Neuron (in vitro differentiated cells): ENCODE measurements around the gene PPFIA3.
A peak's percentile ranks its signal among the peaks of the same experiment; 100 is the strongest.
"Not testable (repeated sequence)": the region's sequence is repeated elsewhere in the genome, so short reads cannot be mapped to it uniquely, and the experiment has no call there.

Experiments used
- H2AFZ ChIP-seq: one replicate; pipeline ENCODE4 v1.6.1; 2013; ENCODE audit warnings: low read depth, mild to moderate bottlenecking, inconsistent platforms, low read length, moderate library complexity
- H3K27me3 ChIP-seq: one replicate; pipeline ENCODE4 v1.6.1; 2013; ENCODE audit warnings: low read length; ENCODE audit not compliant: insufficient read depth
- H3K36me3 ChIP-seq: one replicate; pipeline ENCODE4 v1.6.1; 2013; ENCODE audit warnings: low read length; ENCODE audit not compliant: insufficient read depth
- H3K4me1 ChIP-seq: one replicate; pipeline ENCODE4 v1.6.1; 2013; ENCODE audit warnings: low read length; ENCODE audit not compliant: insufficient read depth
- H3K4me3 ChIP-seq: 2 replicates; pipeline ENCODE4 v1.5.1; 2013; ENCODE audit warnings: mild to moderate bottlenecking, low read length, moderate library complexity
- H3K9me3 ChIP-seq: one replicate; pipeline ENCODE4 v1.6.1; 2013; ENCODE audit warnings: low read length

The PPFIA3 gene

DNA sequence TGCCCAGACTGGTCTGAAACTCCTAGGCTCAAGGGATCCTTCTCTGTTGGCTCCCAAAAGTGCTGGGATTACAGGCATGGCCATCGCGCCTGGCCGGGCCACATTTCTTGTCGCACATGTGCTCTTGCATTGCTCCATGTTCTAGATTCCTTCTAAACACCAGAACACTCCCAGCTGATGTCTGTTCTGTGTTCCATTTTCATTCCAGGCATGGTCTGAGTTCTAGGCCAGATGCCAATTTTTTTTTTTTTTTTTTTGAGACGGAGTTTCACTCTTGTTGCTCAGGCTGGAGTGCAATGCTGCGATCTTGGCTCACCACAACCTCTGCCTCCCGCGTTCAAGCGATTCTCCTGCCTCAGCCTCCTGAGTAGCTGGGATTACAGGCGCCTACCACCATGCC, 2.5 kb downstream of the PPFIA3 start:
- peaks cover 10% of the 10 kb centered on the region for H3K4me1 ChIP-seq
- not testable (repeated sequence) for H3K4me3 ChIP-seq, H2AFZ ChIP-seq, H3K9me3 ChIP-seq, H3K36me3 ChIP-seq
- peaks cover 13% of the 10 kb centered on the region for H3K27me3 ChIP-seq

DNA sequence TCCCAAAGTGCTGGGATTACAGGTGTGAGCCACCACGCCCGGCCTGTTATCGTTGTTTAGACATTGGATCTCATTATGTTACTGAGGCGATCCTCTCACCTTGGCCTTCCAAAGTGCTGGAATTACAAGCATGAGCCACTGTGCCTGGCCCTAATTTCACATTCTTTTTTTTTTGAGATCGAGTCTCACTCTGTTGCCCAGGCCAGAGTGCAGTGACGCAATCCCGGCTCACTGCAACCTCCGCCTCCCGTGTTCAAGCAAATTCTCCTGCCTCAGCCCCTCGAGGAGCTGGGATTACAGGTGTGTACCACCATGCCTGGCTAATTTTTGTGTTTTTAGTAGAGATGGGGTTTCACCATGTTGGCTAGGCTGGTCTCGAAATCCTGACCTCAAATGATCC, 3.9 kb downstream of the PPFIA3 start:
- H3K4me3 ChIP-seq, H3K9me3 ChIP-seq, H3K4me1 ChIP-seq, H2AFZ ChIP-seq, H3K36me3 ChIP-seq: not testable (repeated sequence)
- H3K27me3 ChIP-seq, result peaks cover 13% of the 10 kb centered on the region

DNA sequence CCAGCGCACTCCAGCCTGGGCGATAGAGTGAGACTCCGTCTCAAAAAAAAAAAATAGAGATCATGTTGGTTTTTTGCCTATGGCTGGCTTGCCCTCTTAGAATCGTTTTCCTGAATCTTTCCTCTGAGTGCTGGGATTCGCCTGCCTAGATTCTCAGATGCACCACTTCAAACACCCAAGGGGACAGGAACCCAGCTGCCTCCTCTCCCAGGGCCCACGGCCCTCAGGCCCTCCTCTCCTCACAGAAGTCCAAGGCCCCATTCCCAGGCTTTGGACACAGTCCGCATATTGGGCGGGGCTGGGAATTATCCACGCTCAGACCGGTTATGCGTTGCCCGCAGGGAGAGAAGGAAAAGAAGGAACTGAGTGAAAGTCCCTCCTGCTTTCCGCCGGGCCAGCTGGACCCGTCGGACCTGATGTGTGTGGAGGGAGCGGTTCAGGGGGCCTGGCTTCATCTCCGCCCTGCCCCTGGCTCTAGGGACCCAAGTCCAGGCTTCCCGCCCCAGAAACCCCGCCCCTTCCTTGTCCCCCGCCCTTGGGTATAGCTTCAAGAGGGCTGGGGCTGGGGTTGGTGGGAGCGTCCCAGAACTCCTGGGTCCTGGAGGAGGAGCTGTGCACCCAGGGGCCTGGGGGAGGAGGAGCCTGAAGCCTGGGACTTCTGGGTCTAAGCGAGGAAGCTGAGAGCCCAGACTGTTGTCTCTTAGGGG, 5.8 kb downstream of the PPFIA3 start:
- peaks cover 2% of the 10 kb centered on the region for H3K9me3 ChIP-seq
- H3K36me3 ChIP-seq, result no peaks in the 10 kb centered on the region
- H3K4me1 ChIP-seq, result peaks cover 7% of the 10 kb centered on the region
- no peak overlapping the region for H3K4me3 ChIP-seq
- H2AFZ ChIP-seq, result no peak overlapping the region
- H3K27me3 ChIP-seq, result peaks cover 9% of the 10 kb centered on the region

DNA sequence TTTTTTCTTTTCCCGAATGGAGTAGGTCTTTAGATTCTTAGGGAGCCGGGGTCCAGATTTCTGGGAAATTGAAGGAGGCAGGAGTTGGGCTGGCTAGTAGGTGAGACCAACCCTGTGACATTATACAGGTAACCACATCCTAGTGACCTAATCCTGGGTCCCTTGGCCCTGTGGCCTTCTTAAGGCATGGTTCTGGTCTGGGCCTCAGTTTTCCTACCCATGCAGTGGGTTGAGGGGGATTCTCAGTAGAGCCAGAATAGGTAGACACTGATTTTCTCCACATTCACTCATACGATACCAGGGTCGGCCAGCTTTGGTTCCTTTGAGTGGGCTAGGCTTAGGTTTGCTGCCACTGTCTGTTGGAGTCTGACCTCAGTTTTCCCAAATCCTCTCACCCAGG, 7.2 kb downstream of the PPFIA3 start:
- no peak overlapping the region for H3K4me3 ChIP-seq
- H3K4me1 ChIP-seq, result peaks cover 7% of the 10 kb centered on the region
- no peaks in the 10 kb centered on the region for H3K27me3 ChIP-seq
- no peaks in the 10 kb centered on the region for H3K36me3 ChIP-seq
- H2AFZ ChIP-seq, result no peak overlapping the region
- peaks cover 2% of the 10 kb centered on the region for H3K9me3 ChIP-seq

DNA sequence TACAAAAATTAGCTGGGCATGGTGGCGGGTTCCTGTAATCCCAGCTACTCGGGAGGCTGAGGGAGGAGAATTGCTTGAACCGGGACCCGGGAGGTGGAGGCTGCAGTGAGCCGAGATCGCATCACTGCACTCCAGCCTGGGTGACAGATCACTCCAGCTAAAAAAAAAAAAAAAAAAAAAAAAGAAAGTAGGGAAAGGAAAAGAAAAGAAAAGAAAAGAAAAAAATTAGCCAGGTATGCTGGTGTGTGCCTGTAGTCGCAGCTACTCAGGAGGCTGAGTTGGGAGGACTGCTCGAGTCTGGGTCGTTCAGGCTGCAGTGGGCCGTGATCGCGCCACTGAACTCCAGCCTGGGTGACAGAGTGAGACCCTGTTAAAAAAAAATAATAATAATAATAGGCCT, 7.9 kb downstream of the PPFIA3 start:
- not testable (repeated sequence) for H3K27me3 ChIP-seq, H3K9me3 ChIP-seq, H2AFZ ChIP-seq, H3K36me3 ChIP-seq, H3K4me1 ChIP-seq
- peak overlapping the region; percentile 3 for H3K4me3 ChIP-seq

DNA sequence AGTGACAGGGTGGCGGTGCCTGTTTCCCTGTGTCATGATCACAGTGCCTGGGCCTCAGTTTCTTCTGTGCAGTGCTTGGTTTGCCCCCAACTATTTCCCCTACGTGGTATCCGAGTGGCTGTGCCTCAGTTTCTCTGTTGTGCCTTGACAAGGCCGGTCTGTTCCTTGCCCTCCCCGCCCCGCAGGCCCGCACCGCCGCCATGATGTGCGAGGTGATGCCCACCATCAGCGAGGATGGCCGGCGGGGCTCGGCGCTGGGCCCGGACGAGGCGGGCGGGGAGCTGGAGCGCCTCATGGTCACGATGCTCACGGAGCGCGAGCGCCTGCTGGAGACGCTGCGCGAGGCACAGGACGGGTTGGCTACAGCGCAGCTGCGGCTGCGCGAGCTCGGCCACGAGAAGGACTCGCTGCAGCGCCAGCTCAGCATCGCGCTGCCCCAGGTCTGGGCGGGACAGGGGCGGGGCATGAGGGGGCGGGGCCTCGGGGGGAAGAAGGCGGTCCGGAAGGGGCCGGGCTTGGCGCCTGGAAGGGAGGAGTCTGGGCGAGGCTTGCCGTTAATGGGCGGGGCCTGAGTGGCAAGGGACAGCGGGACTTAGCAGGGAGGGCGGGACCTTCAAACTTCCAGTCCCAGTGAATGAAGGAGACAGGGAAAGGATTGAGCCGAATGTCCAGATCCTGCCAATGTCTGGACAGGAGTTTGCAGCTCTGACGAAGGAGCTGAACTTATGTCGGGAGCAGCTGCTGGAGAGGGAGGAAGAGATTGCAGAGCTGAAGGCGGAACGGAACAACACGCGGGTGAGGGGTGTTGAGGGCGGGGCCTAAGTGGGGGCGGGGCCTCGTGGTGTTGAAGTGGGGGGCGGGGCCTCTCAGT, 8.6 kb downstream of the PPFIA3 start:
- Histone ChIP-seq H3K4me3 (peak overlapping the region; percentile 55), H3K27me3 (no peaks in the 10 kb centered on the region), H3K9me3 (peaks cover 2% of the 10 kb centered on the region), H2AFZ (peak overlapping the region; percentile 4), H3K36me3 (no peaks in the 10 kb centered on the region), H3K4me1 (peaks cover 7% of the 10 kb centered on the region)

DNA sequence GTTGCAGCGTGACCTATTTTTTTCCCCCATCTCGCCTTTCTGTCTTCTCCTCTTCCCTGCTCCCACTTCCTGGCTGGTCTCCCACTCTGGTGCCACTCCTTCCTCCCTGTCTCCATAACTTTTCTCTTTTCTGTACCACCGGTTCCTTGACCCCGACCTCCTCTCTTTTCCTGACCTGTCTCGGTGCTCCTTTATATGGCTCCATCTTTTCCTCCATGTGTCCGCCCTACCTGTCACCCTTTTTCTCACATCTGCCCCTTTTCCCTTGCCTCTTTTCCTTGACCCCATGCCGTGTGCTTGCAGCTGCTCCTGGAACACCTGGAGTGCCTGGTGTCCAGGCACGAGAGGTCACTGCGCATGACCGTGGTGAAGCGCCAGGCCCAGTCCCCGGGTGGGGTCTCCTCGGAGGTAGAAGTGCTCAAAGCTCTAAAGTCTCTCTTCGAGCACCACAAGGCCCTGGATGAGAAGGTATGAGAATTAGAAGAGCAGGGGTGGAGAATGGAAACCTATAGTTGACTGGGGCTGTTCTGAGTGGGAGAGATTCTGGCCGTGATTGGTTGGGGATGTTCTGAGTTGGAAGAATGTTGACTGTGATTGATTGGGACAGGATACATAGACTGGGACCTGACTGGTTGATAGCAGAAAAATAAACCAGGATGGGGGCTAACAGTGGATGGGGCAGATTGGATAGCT, 9.3 kb downstream of the PPFIA3 start:
- Histone ChIP-seq H3K36me3 (no peaks in the 10 kb centered on the region), H2AFZ (peak overlapping the region; percentile 4), H3K9me3 (peaks cover 2% of the 10 kb centered on the region), H3K4me1 (peaks cover 7% of the 10 kb centered on the region), H3K4me3 (peak overlapping the region; percentile 55), H3K27me3 (no peaks in the 10 kb centered on the region)

DNA sequence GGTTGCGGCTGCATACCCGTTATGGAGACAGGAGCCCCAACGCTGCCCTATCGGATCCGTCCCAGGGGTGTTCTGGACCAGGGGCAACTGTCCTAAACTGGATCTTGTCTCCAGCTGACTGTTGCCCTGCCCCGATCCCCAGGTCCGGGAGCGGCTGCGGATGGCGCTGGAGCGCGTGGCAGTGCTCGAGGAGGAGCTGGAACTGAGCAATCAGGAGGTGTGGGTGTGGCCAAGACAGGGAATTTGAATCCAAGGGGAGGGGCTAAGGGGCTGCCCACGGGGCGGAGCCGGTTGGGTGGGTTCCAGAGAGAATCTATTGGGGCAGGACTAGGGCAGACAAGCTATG, 9.9 kb downstream of the PPFIA3 start:
- Histone ChIP-seq H3K9me3 (peaks cover 2% of the 10 kb centered on the region), H3K27me3 (no peaks in the 10 kb centered on the region), H3K4me3 (no peak overlapping the region), H2AFZ (no peak overlapping the region), H3K36me3 (peaks cover 4% of the 10 kb centered on the region), H3K4me1 (peaks cover 7% of the 10 kb centered on the region)

DNA sequence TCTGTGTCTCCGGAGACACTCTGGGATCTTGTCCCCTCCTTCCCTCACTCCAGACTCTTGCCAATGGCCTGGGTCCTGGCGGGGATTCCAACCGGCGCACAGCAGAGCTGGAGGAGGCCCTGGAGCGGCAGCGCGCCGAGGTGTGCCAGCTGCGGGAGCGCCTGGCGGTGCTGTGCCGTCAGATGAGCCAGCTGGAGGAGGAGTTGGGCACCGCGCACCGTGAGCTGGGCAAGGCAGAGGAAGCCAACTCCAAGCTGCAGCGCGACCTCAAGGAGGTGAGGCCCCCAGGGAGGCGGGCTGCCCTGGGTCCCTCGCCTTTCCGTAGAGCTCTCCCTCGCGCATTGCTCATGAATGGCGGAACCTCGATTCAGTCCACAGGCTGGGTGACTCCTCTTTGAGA, 11.0 kb downstream of the PPFIA3 start:
- H3K27me3 ChIP-seq, result no peaks in the 10 kb centered on the region
- H3K36me3 ChIP-seq, result peaks cover 10% of the 10 kb centered on the region
- peaks cover 7% of the 10 kb centered on the region for H3K4me1 ChIP-seq
- H2AFZ ChIP-seq, result no peak overlapping the region
- H3K9me3 ChIP-seq, result peaks cover 8% of the 10 kb centered on the region
- H3K4me3 ChIP-seq, result no peak overlapping the region

DNA sequence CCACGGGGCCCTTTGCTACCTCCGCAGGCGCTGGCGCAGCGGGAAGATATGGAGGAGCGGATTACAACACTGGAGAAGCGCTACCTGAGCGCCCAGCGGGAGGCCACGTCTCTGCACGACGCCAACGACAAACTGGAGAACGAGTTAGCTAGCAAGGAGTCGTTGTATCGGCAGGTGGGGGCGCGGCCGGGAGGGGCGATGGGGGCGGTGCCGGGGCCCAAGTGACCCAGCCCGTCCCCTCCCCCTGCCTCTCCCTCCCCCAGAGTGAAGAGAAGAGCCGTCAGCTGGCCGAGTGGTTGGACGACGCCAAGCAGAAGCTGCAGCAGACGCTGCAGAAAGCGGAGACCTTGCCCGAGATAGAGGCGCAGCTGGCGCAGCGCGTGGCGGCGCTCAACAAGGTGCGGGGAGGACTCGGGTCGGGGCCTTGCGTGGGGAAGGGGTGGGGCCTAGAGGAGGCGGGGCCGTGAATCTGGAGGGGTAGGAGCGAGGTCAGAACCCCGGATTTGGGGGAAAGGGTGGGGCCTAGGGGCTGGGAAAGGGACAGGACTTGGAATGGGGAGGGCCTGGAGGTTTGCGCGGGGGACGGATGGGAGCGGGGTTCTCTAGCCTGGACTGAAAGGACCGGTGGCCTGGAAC, 13.7 kb downstream of the PPFIA3 start:
- Histone ChIP-seq H3K4me3 (no peak overlapping the region), H3K27me3 (no peaks in the 10 kb centered on the region), H3K9me3 (peaks cover 16% of the 10 kb centered on the region), H2AFZ (no peak overlapping the region), H3K4me1 (peaks cover 5% of the 10 kb centered on the region), H3K36me3 (peaks cover 16% of the 10 kb centered on the region)

DNA sequence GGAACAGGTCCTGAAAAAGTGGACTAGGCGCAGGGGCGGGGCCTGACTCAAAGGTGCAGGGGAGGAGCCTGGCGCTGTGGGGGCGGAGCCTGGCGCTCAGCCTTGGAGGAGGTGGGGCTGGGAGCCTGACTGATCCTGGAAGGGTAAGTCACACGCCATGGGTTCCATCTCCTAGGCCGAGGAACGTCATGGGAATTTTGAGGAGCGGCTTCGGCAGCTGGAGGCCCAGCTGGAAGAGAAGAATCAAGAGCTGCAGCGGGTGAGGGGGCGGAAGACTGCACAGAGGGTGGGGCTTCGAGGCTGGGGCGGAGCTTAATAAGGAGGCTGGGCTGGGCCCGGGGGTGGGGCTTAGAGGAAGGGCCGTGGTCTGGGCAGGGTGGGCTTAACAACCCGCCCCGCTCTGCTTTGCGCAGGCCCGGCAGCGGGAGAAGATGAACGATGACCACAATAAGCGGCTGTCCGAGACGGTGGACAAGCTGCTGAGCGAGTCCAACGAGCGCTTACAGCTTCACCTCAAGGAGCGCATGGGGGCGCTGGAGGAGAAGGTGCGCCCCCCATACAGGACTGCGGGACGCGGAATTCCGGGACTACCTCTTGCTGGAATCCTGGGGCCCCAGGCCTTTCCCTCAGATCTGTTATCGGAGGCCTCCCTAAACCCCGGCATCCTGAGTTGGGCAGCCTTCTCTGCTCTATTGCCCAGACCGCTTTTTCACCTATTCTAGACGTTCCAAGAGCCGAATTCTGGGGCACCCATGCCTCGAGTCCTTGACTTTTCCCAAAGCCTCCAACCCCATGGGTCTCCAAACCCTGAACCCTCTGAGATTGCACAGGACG, 14.5 kb downstream of the PPFIA3 start:
- Histone ChIP-seq H3K27me3 (no peaks in the 10 kb centered on the region), H3K36me3 (peaks cover 16% of the 10 kb centered on the region), H3K4me3 (no peak overlapping the region), H3K4me1 (peaks cover under 1% of the 10 kb centered on the region), H2AFZ (no peak overlapping the region), H3K9me3 (peaks cover 16% of the 10 kb centered on the region)

DNA sequence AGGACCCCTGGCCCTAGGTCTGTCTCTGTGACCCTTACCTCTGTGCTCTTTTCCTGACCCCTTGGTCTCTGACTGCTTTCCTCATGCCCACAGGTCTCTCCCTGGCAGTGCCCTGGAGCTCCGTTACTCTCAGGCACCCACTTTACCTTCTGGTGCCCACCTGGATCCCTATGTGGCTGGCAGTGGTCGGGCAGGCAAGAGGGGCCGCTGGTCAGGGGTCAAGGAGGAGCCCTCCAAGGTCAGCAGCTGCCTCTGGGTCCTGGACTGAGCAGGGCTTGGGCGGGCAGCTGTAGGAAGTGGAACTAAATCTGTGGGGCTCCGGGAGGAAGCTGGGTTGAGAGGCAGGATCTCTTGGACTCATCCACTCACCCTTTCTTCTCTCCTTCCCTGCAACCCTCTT, 16.3 kb downstream of the PPFIA3 start:
- Histone ChIP-seq H3K4me3 (no peak overlapping the region), H3K4me1 (no peaks in the 10 kb centered on the region), H3K9me3 (peaks cover 14% of the 10 kb centered on the region), H2AFZ (no peak overlapping the region), H3K36me3 (peaks cover 16% of the 10 kb centered on the region), H3K27me3 (no peaks in the 10 kb centered on the region)
